ENCODE data around the gene AOC2.
"Not testable (repeated sequence)": the region's sequence is repeated elsewhere in the genome, so short reads cannot be mapped to it uniquely, and the experiment has no call there.

The AOC2 gene

GRCh38 chr17:42873315-42873714, 28.9 kb downstream of the AOC2 start:
- no peak for TF ChIP-seq CTCF (IDR thresholded peaks at IDR 0.05; ENCODE audit: insufficient read depth, missing control alignments)
- FAIRE-seq (no peak), DNase-seq (ENCODE audit: insufficient read length, low spot score) (no peak)

- FAIRE-seq; DNase-seq (ENCODE audit: insufficient read length, low spot score): not testable (repeated sequence)
These were observed 29.7 kb downstream of the AOC2 start for GRCh38 chr17:42873932-42874695.

GRCh38 chr17:42877037-42877436, 32.7 kb downstream of the AOC2 start:
- no peak for TF ChIP-seq CTCF (IDR thresholded peaks at IDR 0.05; ENCODE audit: insufficient read depth, missing control alignments)
- FAIRE-seq = no peak

GRCh38 chr17:42878123-42878880, 33.9 kb downstream of the AOC2 start:
- TF ChIP-seq CTCF (IDR thresholded peaks at IDR 0.05; ENCODE audit: insufficient read depth, missing control alignments) = no peak
- DNase-seq (ENCODE audit: insufficient read length, low spot score) (no peak), FAIRE-seq (no peak)

More at GRCh38 chr17:42877037-42877436, 32.7 kb downstream of the AOC2 start:
- no peak for DNase-seq (ENCODE audit: insufficient read length, low spot score)

- no peak for DNase-seq (ENCODE audit: insufficient read length, low spot score)
- no peak for TF ChIP-seq CTCF (IDR thresholded peaks at IDR 0.05; ENCODE audit: insufficient read depth, missing control alignments)
- no peak for FAIRE-seq
These were observed 34.7 kb downstream of the AOC2 start for GRCh38 chr17:42878924-42879595.

GRCh38 chr17:42879596-42879985, 35.2 kb downstream of the AOC2 start:
- TF ChIP-seq CTCF (IDR thresholded peaks at IDR 0.05; ENCODE audit: insufficient read depth, missing control alignments) = no peak
- FAIRE-seq (no peak), DNase-seq (ENCODE audit: insufficient read length, low spot score) (no peak)

GRCh38 chr17:42880776-42881310, 36.5 kb downstream of the AOC2 start:
- DNase-seq (ENCODE audit: insufficient read length, low spot score) (no peak), FAIRE-seq (no peak)

GRCh38 chr17:42881706-42882105, 37.3 kb downstream of the AOC2 start:
- DNase-seq (ENCODE audit: insufficient read length, low spot score); FAIRE-seq: not testable (repeated sequence)

More at GRCh38 chr17:42880776-42881310, 36.5 kb downstream of the AOC2 start:
- no peak for TF ChIP-seq CTCF (IDR thresholded peaks at IDR 0.05; ENCODE audit: insufficient read depth, missing control alignments)
